Endothelial cell of umbilical vein (primary cell): ENCODE measurements around the gene PTGES3L. TPM values are rescaled to one million over a fixed set of nuclear protein-coding genes. Genes with fewer than 3 reads are reported as not detected.

ENCODE experiments used
- BruUV-seq: library from RNA; stranded (reverse); fragments of 400-500 nt; replicated peaks from 2 replicates; lab custom pipeline; 2021; lab: Mats Ljungman, UMichigan
- CTCF ChIA-PET: fragments of 300-600, 350-600 bp; sonication (Branson Sonifier 250); formaldehyde crosslinking; loops from one replicate; lab custom pipeline; 2021; ENCODE audit warnings: antibody characterized with exemption, inconsistent platforms; lab: Charles Lee
- POLR2A ChIA-PET: fragments of 300-600, 350-600 bp; sonication (Branson Sonifier 250); formaldehyde crosslinking; loops from one replicate; lab custom pipeline; 2021; ENCODE audit warnings: antibody characterized with exemption, inconsistent platforms; lab: Charles Lee
- DNase-seq: peaks from one replicate; pipeline ENCODE4 v3.0.0-alpha.2; 2011; ENCODE audit warnings: low read depth, low spot score
- FAIRE-seq: peaks from 2 replicates; lab custom pipeline; 2011; peaks lifted over from hg19 to GRCh38; lab: Jason Lieb, UNC
- H2AFZ ChIP-seq: 2 replicates; pipeline ENCODE4 v1.6.0; 2012; ENCODE audit warnings: low read depth, low read length, control low read depth, inconsistent platforms
- H3K27ac ChIP-seq: 2 replicates; pipeline ENCODE4 v1.5.1; 2011; ENCODE audit warnings: low read depth, mild to moderate bottlenecking, control low read depth, low read length, moderate library complexity; ENCODE audit not compliant: insufficient read depth
- H3K27me3 ChIP-seq, 2 experiments: 2 replicates each; pipeline versions ENCODE4 v1.6.0 to v1.6.1; 2011; ENCODE audit warnings: low read length in 2 of 2, mixed read lengths in 1 of 2; ENCODE audit not compliant: control insufficient read depth in 2 of 2, insufficient read depth in 2 of 2
- H3K36me3 ChIP-seq, 2 experiments: 2 replicates in 1 of 2; 3 replicates in 1 of 2; pipeline ENCODE4 v1.5.1; 2011; ENCODE audit warnings: low read length in 2 of 2, mild to moderate bottlenecking in 1 of 2, moderate library complexity in 1 of 2; ENCODE audit not compliant: control insufficient read depth in 2 of 2, insufficient read depth in 2 of 2; ENCODE audit errors: extremely low read depth in 1 of 2
- H3K4me1 ChIP-seq: 3 replicates; pipeline ENCODE4 v1.5.1; 2011; ENCODE audit warnings: mild to moderate bottlenecking, low read length; ENCODE audit not compliant: control insufficient read depth, insufficient read depth; ENCODE audit errors: extremely low read depth
- H3K4me2 ChIP-seq: 2 replicates; pipeline ENCODE4 v1.6.1; 2011; ENCODE audit warnings: low read length, control low read depth, mixed read lengths; ENCODE audit not compliant: insufficient read depth
- H3K4me3 ChIP-seq, 3 experiments: fragments of 200-600 bp in 1 of 3; sonication (generic), shearing (Covaris generic) in 1 of 3; replicated peaks in 1 of 3; 2 replicates each; pipeline ENCODE4 v1.5.1; 2011 to 2016; ENCODE audit warnings: control low read depth in 3 of 3, low read length in 3 of 3, mild to moderate bottlenecking in 2 of 3, inconsistent platforms in 1 of 3, low read depth in 1 of 3, moderate library complexity in 1 of 3; ENCODE audit not compliant: insufficient read depth in 1 of 3
- H3K79me2 ChIP-seq: 2 replicates; pipeline ENCODE4 v1.6.0; 2012; ENCODE audit warnings: low read length, inconsistent platforms; ENCODE audit not compliant: control insufficient read depth, insufficient read depth
- H3K9ac ChIP-seq: replicated peaks from 2 replicates; pipeline ENCODE3; 2011; ENCODE audit warnings: low read length, control low read depth; ENCODE audit not compliant: insufficient read depth; ENCODE audit errors: extremely low read depth
- H3K9me1 ChIP-seq: replicated peaks from 3 replicates; pipeline ENCODE4 v1.6.0; 2011; ENCODE audit warnings: mild to moderate bottlenecking, low read length; ENCODE audit not compliant: control insufficient read depth, insufficient read depth; ENCODE audit errors: extremely low read depth
- H3K9me3 ChIP-seq: replicated peaks from 2 replicates; pipeline ENCODE4 v1.5.1; 2012; ENCODE audit warnings: low read length, inconsistent platforms; ENCODE audit not compliant: control insufficient read depth, insufficient read depth
- H4K20me1 ChIP-seq: replicated peaks from 2 replicates; pipeline ENCODE3; 2011; ENCODE audit warnings: mild to moderate bottlenecking, low read length; ENCODE audit not compliant: control insufficient read depth, insufficient read depth; ENCODE audit errors: extremely low read depth
- EZH2 ChIP-seq: IDR thresholded peaks from 2 replicates; pipeline ENCODE4 v1.6.1; 2012; ENCODE audit warnings: borderline replicate concordance, low read depth, mild to moderate bottlenecking, moderate library complexity, low read length, inconsistent platforms; ENCODE audit not compliant: severe bottlenecking
- FOS ChIP-seq: IDR thresholded peaks from 2 replicates; pipeline ENCODE4 v1.6.1; 2011; ENCODE audit warnings: mild to moderate bottlenecking, low read length, moderate library complexity, borderline replicate concordance; ENCODE audit not compliant: insufficient read depth
- GATA2 ChIP-seq: IDR thresholded peaks from 2 replicates; pipeline ENCODE4 v1.7.0; 2011; ENCODE audit warnings: low read depth, mild to moderate bottlenecking, moderate library complexity, mixed read lengths, low read length; ENCODE audit not compliant: insufficient read length, insufficient read depth
- JUN ChIP-seq: IDR thresholded peaks from 2 replicates; pipeline ENCODE4 v1.6.1; 2011; ENCODE audit warnings: borderline replicate concordance, low read depth; ENCODE audit not compliant: insufficient read length, insufficient read depth
- MYC ChIP-seq: IDR thresholded peaks from one replicate; pipeline ENCODE4 v1.6.1; 2011; ENCODE audit warnings: mild to moderate bottlenecking, low read depth, low read length
- POLR2A ChIP-seq: IDR thresholded peaks from 2 replicates; pipeline ENCODE4 v1.6.1; 2012; ENCODE audit warnings: low read depth, mild to moderate bottlenecking, control low read depth, low read length
- POLR2AphosphoS5 ChIP-seq: IDR thresholded peaks from 2 replicates; pipeline ENCODE4 v1.6.1; 2012; ENCODE audit warnings: low read depth, mild to moderate bottlenecking, control low read depth, low read length, moderate library complexity; ENCODE audit not compliant: insufficient read depth
- dilution Hi-C: fragments of 300-500 bp; cut with MboI; formaldehyde crosslinking; loops from one replicate; pipeline ENCODE4 v1.15.0; 2019; ENCODE audit warnings: low sequenced_read_pairs; ENCODE audit not compliant: extremely low pct_ligation_motif_present
- intact Hi-C: fragments of 100-400 bp; cut with micrococcal nuclease; formaldehyde crosslinking; loops from one replicate; pipeline ENCODE4 v1.10.0; 2022
- polyA plus RNA-seq, 4 experiments: library from polyadenylated mRNA; depleted of rRNA in 3 of 4; stranded (reverse) in 3 of 4; unstranded in 1 of 4; fragments of >200 nt; gene quantifications; 2 replicates each; pipeline versions ENCODE4 v1.2.1 to v1.2.3, GENCODE V29; 2011 to 2012; ENCODE audit warnings: missing spikeins in 1 of 4
- total RNA-seq: library from RNA; stranded (reverse); gene quantifications from 2 replicates; pipeline ENCODE4 v1.2.3, GENCODE V29; 2021
- TF ChIP-seq, protein P1 (sequence below), 2 donors: IDR thresholded peaks; 1 replicate in 1 of 2; 2 replicates in 1 of 2; pipeline ENCODE4 v1.5.1; 2011; ENCODE audit warnings: low read length in 2 of 2, mild to moderate bottlenecking in 2 of 2, moderate library complexity in 2 of 2, control low read depth in 1 of 2, inconsistent platforms in 1 of 2, low read depth in 1 of 2; ENCODE audit not compliant: insufficient read depth in 1 of 2; ENCODE audit errors: extremely low read depth in 1 of 2
- TF ChIP-seq, protein P2 (sequence below): IDR thresholded peaks from 2 replicates; pipeline ENCODE4 v1.6.1; 2011; ENCODE audit not compliant: insufficient read depth, insufficient read length

PTGES3L gene
- total and polyA plus RNA-seq, 2 donors (not counting 3 experiments of a cell fraction or from before 2014, with no cell fraction given): 0.23 TPM; not detected in 1

DNA sequence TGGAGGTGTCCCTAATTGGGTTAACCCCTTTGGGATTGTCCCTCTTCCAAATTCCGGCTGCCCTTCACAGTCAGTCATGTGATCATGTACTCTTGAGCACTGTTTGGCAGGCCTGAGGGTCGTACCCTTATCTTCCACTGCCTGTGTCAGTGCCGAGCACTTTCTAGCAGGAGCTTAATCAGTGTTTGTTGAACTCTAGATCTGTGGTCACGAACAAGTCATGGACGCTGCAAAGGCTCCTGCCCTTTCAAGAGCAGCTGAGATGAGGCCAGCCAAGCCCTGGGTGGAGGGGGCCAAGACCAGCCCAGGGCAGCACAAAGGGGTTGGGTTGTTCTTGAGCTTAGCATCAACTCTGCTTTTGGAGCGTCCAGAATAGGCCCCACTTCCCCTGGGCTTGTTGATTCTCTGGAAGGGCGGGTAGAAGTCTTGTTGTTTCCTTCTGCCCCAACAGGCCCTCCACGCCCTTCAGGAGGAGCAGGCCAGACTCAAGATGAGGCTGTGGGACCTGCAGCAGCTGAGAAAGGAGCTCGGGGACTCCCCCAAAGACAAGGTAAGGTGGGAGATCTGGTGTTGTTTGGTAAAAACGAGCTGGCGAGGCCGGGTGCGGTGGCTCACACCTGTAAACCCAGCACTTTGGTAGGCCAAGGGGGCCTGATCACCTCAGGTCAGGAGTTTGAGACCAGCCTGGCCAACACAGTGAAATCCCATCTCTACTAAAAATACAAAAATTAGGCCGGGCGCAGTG, 32.0 kb upstream of the PTGES3L start:
- H3K4me3 ChIP-seq: no peak overlapping the region
- H2AFZ ChIP-seq: no peak overlapping the region
- H3K27me3 ChIP-seq: no peaks in the 10 kb centered on the region
- no peaks in the 10 kb centered on the region for H3K9me3 ChIP-seq
- ChIA-PET CTCF (interaction anchor here (1.2 to 2.4 kb wide), 2 partner anchors 13 to 14 kb away, joined by 4 to 8 read pairs; partner anchors contain the start of gene RPL27), POLR2A (interaction anchor here (1.0 kb wide), 1 partner anchor 14 kb away, joined by 4 read pairs; no protein-coding TSS in a partner anchor)
- intact Hi-C loops (no loop called here), dilution Hi-C loops (no loop called here)
- H3K27ac ChIP-seq: no peak overlapping the region
- BruUV-seq: no TSS peak
- no peaks in the 10 kb centered on the region for H3K9me1 ChIP-seq
- TF ChIP-seq, protein P1, sequence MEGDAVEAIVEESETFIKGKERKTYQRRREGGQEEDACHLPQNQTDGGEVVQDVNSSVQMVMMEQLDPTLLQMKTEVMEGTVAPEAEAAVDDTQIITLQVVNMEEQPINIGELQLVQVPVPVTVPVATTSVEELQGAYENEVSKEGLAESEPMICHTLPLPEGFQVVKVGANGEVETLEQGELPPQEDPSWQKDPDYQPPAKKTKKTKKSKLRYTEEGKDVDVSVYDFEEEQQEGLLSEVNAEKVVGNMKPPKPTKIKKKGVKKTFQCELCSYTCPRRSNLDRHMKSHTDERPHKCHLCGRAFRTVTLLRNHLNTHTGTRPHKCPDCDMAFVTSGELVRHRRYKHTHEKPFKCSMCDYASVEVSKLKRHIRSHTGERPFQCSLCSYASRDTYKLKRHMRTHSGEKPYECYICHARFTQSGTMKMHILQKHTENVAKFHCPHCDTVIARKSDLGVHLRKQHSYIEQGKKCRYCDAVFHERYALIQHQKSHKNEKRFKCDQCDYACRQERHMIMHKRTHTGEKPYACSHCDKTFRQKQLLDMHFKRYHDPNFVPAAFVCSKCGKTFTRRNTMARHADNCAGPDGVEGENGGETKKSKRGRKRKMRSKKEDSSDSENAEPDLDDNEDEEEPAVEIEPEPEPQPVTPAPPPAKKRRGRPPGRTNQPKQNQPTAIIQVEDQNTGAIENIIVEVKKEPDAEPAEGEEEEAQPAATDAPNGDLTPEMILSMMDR (IDR thresholded peaks at IDR 0.05; ENCODE audit: extremely low read depth in 1 of 2, insufficient read depth in 1 of 2, low read depth in 1 of 2, low read length in 2 of 2): no peak
- TF ChIP-seq, protein P2, sequence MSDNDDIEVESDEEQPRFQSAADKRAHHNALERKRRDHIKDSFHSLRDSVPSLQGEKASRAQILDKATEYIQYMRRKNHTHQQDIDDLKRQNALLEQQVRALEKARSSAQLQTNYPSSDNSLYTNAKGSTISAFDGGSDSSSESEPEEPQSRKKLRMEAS: no peak
- TF ChIP-seq JUN (no peak), POLR2A (no peak), POLR2AphosphoS5 (no peak), EZH2 (no peak), GATA2 (no peak), FOS (no peak), MYC (no peak)
- FAIRE-seq (no peak), DNase-seq (no peak)
- H3K9ac ChIP-seq: no peak overlapping the region
- peaks cover 3 to 24% of the 10 kb centered on the region in 2 experiments for H3K36me3 ChIP-seq
- H3K79me2 ChIP-seq: no peaks in the 10 kb centered on the region
- no peaks in the 10 kb centered on the region for H4K20me1 ChIP-seq
- peaks cover 16% of the 10 kb centered on the region for H3K4me1 ChIP-seq
- no peak overlapping the region for H3K4me2 ChIP-seq
